K562 (cell line): ENCODE measurements around the gene CD274. TPM values are rescaled to one million over a fixed set of nuclear protein-coding genes. Genes with fewer than 3 reads are reported as not detected.

Source experiments
- ATAC-seq: fragments of 200-7000 bp; cut with Tn5 transposase; 3 replicates; pipeline ENCODE4 v1.9.1; 2020; ENCODE audit warnings: moderate library complexity
- BruUV-seq: library from RNA; stranded (reverse); fragments of 400-500 nt; replicated peaks from 2 replicates; lab custom pipeline; 2021; lab: Mats Ljungman, UMichigan
- CTCF ChIA-PET: fragments of 300-600 bp; formaldehyde crosslinking; extraction: SDS; loops from one replicate; lab custom pipeline; 2021; ENCODE audit warnings: low intra/inter-chr PET ratio; lab: Yijun Ruan, JAX
- POLR2A ChIA-PET: fragments of 300-600, 350-650 bp; sonication (Branson Sonifier 250); formaldehyde crosslinking; extraction: SDS; loops from one replicate; lab custom pipeline; 2021; ENCODE audit warnings: antibody characterized with exemption, inconsistent platforms; lab: Yijun Ruan, JAX
- DNase-seq, 4 experiments: peaks; one replicate each; pipeline versions ENCODE4 v3.0.0 to v3.0.0-alpha.2; 2011 to 2018; ENCODE audit warnings: low spot score in 3 of 4, mixed read lengths in 3 of 4; ENCODE audit errors: extremely low read depth in 1 of 4
- FAIRE-seq: peaks from 2 replicates; lab custom pipeline; 2011; peaks lifted over from hg19 to GRCh38; lab: Jason Lieb, UNC
- H2AFZ ChIP-seq: 2 replicates; pipeline ENCODE4 v1.6.0; 2011; ENCODE audit warnings: low read depth, low read length, control low read depth, inconsistent platforms
- H3K27ac ChIP-seq: fragments of 200-600 bp; 3 replicates; pipeline ENCODE4 v1.8.0; 2011; ENCODE audit warnings: low read depth, mild to moderate bottlenecking, control low read depth, inconsistent platforms, low read length, moderate library complexity, mixed read lengths; ENCODE audit errors: extremely low read depth
- H3K27me3 ChIP-seq, 2 experiments: fragments of 300-600 bp in 1 of 2; 2 replicates in 1 of 2; 3 replicates in 1 of 2; pipeline versions ENCODE4 v1.6.0 to v1.8.0; 2011; ENCODE audit warnings: inconsistent platforms in 2 of 2, low read length in 2 of 2, mild to moderate bottlenecking in 1 of 2, mixed read lengths in 1 of 2, moderate library complexity in 1 of 2; ENCODE audit not compliant: control insufficient read depth in 2 of 2, insufficient read depth in 2 of 2
- H3K36me3 ChIP-seq: fragments of 300-600 bp; 3 replicates; pipeline ENCODE4 v1.8.0; 2011; ENCODE audit warnings: mild to moderate bottlenecking, low read length, inconsistent platforms; ENCODE audit not compliant: control insufficient read depth, insufficient read depth
- H3K4me1 ChIP-seq, 2 experiments: fragments of 200-600 bp in 1 of 2; replicated peaks in 1 of 2; 2 replicates in 1 of 2; 3 replicates in 1 of 2; pipeline versions ENCODE4 v1.5.1 to v1.8.0; 2011; ENCODE audit warnings: inconsistent platforms in 2 of 2, low read length in 2 of 2, mild to moderate bottlenecking in 1 of 2, mixed read lengths in 1 of 2, moderate library complexity in 1 of 2; ENCODE audit not compliant: control insufficient read depth in 2 of 2, insufficient read depth in 2 of 2
- H3K4me2 ChIP-seq: 2 replicates; pipeline ENCODE4 v1.6.1; 2011; ENCODE audit warnings: low read length, control low read depth, inconsistent platforms, mixed read lengths; ENCODE audit not compliant: insufficient read depth
- H3K4me3 ChIP-seq: fragments of 200-600 bp; sonication (generic), shearing (Covaris generic); 2 replicates; pipeline ENCODE4 v1.5.1; 2016; ENCODE audit warnings: control low read depth, inconsistent platforms
- H3K79me2 ChIP-seq: fragments of 200-600 bp; 3 replicates; pipeline ENCODE4 v1.8.0; 2011; ENCODE audit warnings: low read length, inconsistent platforms; ENCODE audit not compliant: control insufficient read depth, insufficient read depth
- H3K9ac ChIP-seq, 2 experiments: 2 replicates each; pipeline versions ENCODE4 v1.6.0 to v1.6.1; 2011; ENCODE audit warnings: low read depth in 2 of 2, low read length in 2 of 2, control low read depth in 1 of 2, inconsistent platforms in 1 of 2, mild to moderate bottlenecking in 1 of 2, mixed read lengths in 1 of 2; ENCODE audit not compliant: insufficient read depth in 1 of 2
- H3K9me1 ChIP-seq: one replicate; pipeline ENCODE4 v1.6.0; 2011; ENCODE audit warnings: inconsistent platforms, mild to moderate bottlenecking, low read length, moderate library complexity; ENCODE audit not compliant: control insufficient read depth, insufficient read depth
- H3K9me3 ChIP-seq: replicated peaks from 2 replicates; pipeline ENCODE4 v1.5.1; 2011; ENCODE audit warnings: low read depth, low read length, inconsistent platforms; ENCODE audit not compliant: control insufficient read depth, insufficient read depth
- H4K20me1 ChIP-seq: replicated peaks from 2 replicates; pipeline ENCODE4 v1.6.1; 2011; ENCODE audit warnings: low read length, inconsistent platforms, mixed read lengths; ENCODE audit not compliant: control insufficient read depth, insufficient read depth
- CTCF ChIP-seq, 3 experiments: IDR thresholded peaks in 2 of 3; conservative IDR thresholded peaks in 1 of 3; 2 replicates each; pipeline ENCODE4 v1.5.1; 2011 to 2012; ENCODE audit warnings: low read length in 3 of 3, mild to moderate bottlenecking in 3 of 3, control low read depth in 2 of 3, improper control_type of control experiment in 1 of 3, inconsistent platforms in 1 of 3, low read depth in 1 of 3, mixed read lengths in 1 of 3, moderate library complexity in 1 of 3; ENCODE audit not compliant: insufficient read depth in 2 of 3
- POLR3A ChIP-seq: IDR thresholded peaks from 2 replicates; pipeline ENCODE4 v1.6.1; 2011; ENCODE audit warnings: borderline replicate concordance, mild to moderate bottlenecking, moderate library complexity; ENCODE audit not compliant: insufficient read length, insufficient read depth; ENCODE audit errors: extremely low read depth
- ZC3H8 ChIP-seq: fragments of 450-650 bp; IDR thresholded peaks from 2 replicates; pipeline ENCODE4 v1.6.1; 2017
- ZNF274 ChIP-seq: IDR thresholded peaks from 2 replicates; pipeline ENCODE4 v1.6.1; 2011; ENCODE audit warnings: low read depth, mild to moderate bottlenecking, low read length, moderate library complexity, borderline replicate concordance
- WGBS: fragments of 100-300 bp; shearing (Covaris generic); methylation state at CpG from one replicate; pipeline ENCODE4 v1.1.6; 2016; ENCODE audit warnings: low coverage, mixed read lengths; ENCODE audit not compliant: insufficient coverage; ENCODE audit errors: missing lambda C conversion rate; 5-methylcytosine and 5-hydroxymethylcytosine counted together
- in situ Hi-C: fragments of 300-500 bp; cut with MboI; formaldehyde crosslinking; loops from 4 replicates; pipeline ENCODE4 v1.15.0; 2018; ENCODE audit warnings: inconsistent platforms, mixed read lengths
- intact Hi-C: fragments of 100-400 bp; cut with micrococcal nuclease; formaldehyde crosslinking; loops from 2 replicates; pipeline ENCODE4 v1.14.2; 2022
- polyA plus RNA-seq, 8 experiments: library from polyadenylated mRNA; depleted of rRNA in 4 of 8; stranded (reverse) in 5 of 8; unstranded in 3 of 8; fragments of >200 nt; fragmentation: Nextera tagmentation in 2 of 8; fragmentation: Illumina TruSeq in 1 of 8; extraction: Ambion mirVana in 2 of 8; extraction: Trizol in 1 of 8; gene quantifications; 2 replicates each; pipeline versions ENCODE4 v1.2.1 to v1.2.3, GENCODE V29; 2011 to 2014; ENCODE audit warnings: inconsistent platforms in 1 of 8, missing spikeins in 1 of 8
- total RNA-seq, 7 experiments: library from RNA; depleted of rRNA in 6 of 7; stranded (reverse); fragments of >200 nt in 6 of 7; fragmentation: Illumina TruSeq in 2 of 7; extraction: Trizol in 2 of 7; gene quantifications; 2 replicates each; pipeline versions ENCODE4 v1.2.1 to v1.2.3, GENCODE V29; 2011 to 2021; ENCODE audit warnings: low replicate concordance in 1 of 7

Gene CD274
- total and polyA plus RNA-seq, 9 of the 15 experiments (the other 6 are each of a cell fraction or from before 2014, with no cell fraction given) = 0.07 to 0.51 (median 0.30) TPM; not detected in 1

- Histone ChIP-seq H4K20me1 (no peaks in the 10 kb centered on the region), H3K9ac (no peak overlapping the region), H3K9me1 (no peaks in the 10 kb centered on the region), H3K4me2 (no peak overlapping the region), H3K36me3 (no peaks in the 10 kb centered on the region), H3K4me3 (no peak overlapping the region), H2AFZ (no peak overlapping the region), H3K9me3 (no peaks in the 10 kb centered on the region), H3K27ac (no peak overlapping the region), H3K4me1 (peaks cover 2 to 4% of the 10 kb centered on the region in 2 experiments; a peak in 2 of 5 replicates), H3K27me3 (no peaks in the 10 kb centered on the region), H3K79me2 (no peaks in the 10 kb centered on the region)
- no peak for FAIRE-seq
- in situ Hi-C loops = no loop called here
- no peak for TF ChIP-seq ZNF274
- TF ChIP-seq ZC3H8 = no peak
- TF ChIP-seq POLR3A = no peak
- TF ChIP-seq CTCF (IDR thresholded peaks at IDR 0.05 in 2 of 3, conservative IDR thresholded peaks at IDR 0.05 in 1 of 3; ENCODE audit: insufficient read depth in 2 of 3, low read depth in 1 of 3, low read length in 3 of 3) = no peak
- BruUV-seq = no TSS peak
- DNase-seq = no peak
- CTCF ChIA-PET = no interaction called here
- POLR2A ChIA-PET = no interaction called here
- no peak for ATAC-seq
- WGBS = 0% methylated on average over 1 of the region's 2 CpGs
- intact Hi-C loops = loop anchor here (5.0 kb wide), 1 partner anchor 49 kb away; no protein-coding TSS in a partner anchor
Measured at GRCh38 chr9:5453673-5454072, 3.3 kb downstream of the CD274 start.
